NB4 (cell line): ENCODE measurements around the gene UTY.

ENCODE experiments used
- MYC ChIP-seq: IDR thresholded peaks from 2 replicates; pipeline ENCODE4 v1.6.1; 2011; ENCODE audit warnings: low read depth, low read length
- POLR2A ChIP-seq: IDR thresholded peaks from 2 replicates; pipeline ENCODE4 v1.6.1; 2011; ENCODE audit warnings: mild to moderate bottlenecking; ENCODE audit not compliant: insufficient read length; ENCODE audit errors: extremely low read depth
- TF ChIP-seq, protein P1 (sequence below): IDR thresholded peaks from one replicate; pipeline ENCODE4 v1.5.1; 2012; ENCODE audit warnings: low read depth, low read length
- TF ChIP-seq, protein P2 (sequence below): IDR thresholded peaks from 2 replicates; pipeline ENCODE4 v1.6.1; 2011; ENCODE audit warnings: low read depth, low read length

DNA sequence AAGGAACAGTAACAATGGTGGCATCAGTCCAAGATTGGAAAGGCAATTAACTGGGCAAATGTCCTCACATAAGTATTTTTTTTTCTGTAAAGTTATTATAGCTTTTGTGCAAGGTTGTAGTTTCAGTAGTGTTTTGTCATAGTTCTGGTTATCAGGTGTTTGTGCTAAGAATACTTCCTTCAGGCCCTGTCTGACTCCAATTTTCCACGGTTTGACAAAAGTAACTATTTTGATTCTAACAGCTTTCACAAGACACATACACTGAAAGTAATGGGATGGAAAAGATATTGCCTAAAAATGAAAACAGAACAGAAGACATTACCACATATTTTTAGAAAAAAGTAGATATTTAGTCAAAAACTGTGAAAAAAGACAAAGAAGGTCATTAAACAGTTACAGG lies 40.6 kb upstream of the UTY start:
- no peak for TF ChIP-seq POLR2A
- TF ChIP-seq, protein P1, sequence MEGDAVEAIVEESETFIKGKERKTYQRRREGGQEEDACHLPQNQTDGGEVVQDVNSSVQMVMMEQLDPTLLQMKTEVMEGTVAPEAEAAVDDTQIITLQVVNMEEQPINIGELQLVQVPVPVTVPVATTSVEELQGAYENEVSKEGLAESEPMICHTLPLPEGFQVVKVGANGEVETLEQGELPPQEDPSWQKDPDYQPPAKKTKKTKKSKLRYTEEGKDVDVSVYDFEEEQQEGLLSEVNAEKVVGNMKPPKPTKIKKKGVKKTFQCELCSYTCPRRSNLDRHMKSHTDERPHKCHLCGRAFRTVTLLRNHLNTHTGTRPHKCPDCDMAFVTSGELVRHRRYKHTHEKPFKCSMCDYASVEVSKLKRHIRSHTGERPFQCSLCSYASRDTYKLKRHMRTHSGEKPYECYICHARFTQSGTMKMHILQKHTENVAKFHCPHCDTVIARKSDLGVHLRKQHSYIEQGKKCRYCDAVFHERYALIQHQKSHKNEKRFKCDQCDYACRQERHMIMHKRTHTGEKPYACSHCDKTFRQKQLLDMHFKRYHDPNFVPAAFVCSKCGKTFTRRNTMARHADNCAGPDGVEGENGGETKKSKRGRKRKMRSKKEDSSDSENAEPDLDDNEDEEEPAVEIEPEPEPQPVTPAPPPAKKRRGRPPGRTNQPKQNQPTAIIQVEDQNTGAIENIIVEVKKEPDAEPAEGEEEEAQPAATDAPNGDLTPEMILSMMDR, result no peak
- TF ChIP-seq MYC, result no peak
- TF ChIP-seq, protein P2, sequence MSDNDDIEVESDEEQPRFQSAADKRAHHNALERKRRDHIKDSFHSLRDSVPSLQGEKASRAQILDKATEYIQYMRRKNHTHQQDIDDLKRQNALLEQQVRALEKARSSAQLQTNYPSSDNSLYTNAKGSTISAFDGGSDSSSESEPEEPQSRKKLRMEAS, result no peak
